ENCODE data around the gene WARS2.

DNA sequence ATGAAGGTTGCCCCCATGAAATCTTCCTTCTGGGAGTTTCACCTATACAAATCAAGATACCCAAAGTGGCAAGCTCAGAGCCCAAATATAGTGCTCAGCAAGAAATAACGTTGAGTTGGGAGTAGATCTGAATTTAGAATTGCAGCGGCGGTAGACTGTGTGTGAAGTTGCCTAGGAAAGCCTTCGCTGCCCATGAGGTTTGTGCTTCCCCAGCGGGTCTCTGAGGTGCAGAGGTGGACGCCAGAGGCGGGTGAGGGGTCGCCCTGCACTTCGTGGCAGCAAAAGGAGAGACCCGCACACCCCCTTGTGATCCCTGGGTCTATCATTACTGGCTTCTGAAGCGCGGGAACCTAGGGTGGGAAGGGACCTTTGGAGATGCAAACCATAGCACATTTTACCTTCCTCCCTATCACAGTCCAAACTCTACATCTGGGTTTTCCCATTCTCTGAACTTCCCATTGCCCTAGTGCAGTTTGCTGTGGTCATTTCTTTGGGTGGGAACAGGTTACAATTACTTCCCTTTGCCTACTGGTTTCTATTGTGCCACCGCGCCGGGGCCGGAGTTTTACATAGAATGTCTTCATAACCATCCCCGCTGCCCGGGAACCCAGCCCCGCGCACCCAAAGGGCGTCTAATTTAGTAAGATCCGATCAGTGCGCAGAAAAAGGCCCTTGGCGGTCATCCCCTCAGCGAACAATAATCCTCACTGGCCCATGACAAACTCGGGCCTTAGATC lies 157.5 kb downstream of the WARS2 start:
- TF ChIP-seq, protein P1, sequence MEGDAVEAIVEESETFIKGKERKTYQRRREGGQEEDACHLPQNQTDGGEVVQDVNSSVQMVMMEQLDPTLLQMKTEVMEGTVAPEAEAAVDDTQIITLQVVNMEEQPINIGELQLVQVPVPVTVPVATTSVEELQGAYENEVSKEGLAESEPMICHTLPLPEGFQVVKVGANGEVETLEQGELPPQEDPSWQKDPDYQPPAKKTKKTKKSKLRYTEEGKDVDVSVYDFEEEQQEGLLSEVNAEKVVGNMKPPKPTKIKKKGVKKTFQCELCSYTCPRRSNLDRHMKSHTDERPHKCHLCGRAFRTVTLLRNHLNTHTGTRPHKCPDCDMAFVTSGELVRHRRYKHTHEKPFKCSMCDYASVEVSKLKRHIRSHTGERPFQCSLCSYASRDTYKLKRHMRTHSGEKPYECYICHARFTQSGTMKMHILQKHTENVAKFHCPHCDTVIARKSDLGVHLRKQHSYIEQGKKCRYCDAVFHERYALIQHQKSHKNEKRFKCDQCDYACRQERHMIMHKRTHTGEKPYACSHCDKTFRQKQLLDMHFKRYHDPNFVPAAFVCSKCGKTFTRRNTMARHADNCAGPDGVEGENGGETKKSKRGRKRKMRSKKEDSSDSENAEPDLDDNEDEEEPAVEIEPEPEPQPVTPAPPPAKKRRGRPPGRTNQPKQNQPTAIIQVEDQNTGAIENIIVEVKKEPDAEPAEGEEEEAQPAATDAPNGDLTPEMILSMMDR (IDR thresholded peaks at IDR 0.05 in 4 of 5, conservative IDR thresholded peaks at IDR 0.05 in 1 of 5), result no peak
- TF ChIP-seq POLR2A (IDR thresholded peaks at IDR 0.05), result no peak

All from gastrocnemius medialis (tissue), 4 donors.